Activated gamma-delta T cell treated with Interleukin-2 at 50 U/mL for 16 hours (primary cell): Measurements from ENCODE around the gene POLRMT.

Experiments
- DNase-seq: peaks from one replicate; pipeline ENCODE4 v3.0.0-alpha.2; 2020

The POLRMT gene

GRCh38 chr19:575527-576506 lies 57.5 kb downstream of the POLRMT start:
- DNase-seq, result no peak

GRCh38 chr19:574658-575526 lies 58.4 kb downstream of the POLRMT start:
- DNase-seq, result no peak

- no peak for DNase-seq
Observed at GRCh38 chr19:573519-573825, 59.9 kb downstream of the POLRMT start.

- no peak for DNase-seq
Observed at GRCh38 chr19:572743-573518, 60.4 kb downstream of the POLRMT start.

GRCh38 chr19:572140-572742 lies 61.1 kb downstream of the POLRMT start, which contains the start of gene BSG:
Gene BSG (plus strand): TSS chr19:572596. CDS start chr19:572635, 39 bp downstream.
- peak; percentile 98 for DNase-seq

- no peak for DNase-seq
Observed at GRCh38 chr19:571566-571974, 61.8 kb downstream of the POLRMT start.

GRCh38 chr19:570937-571565 lies 62.3 kb downstream of the POLRMT start:
- DNase-seq, result peak; percentile 45

- DNase-seq, result no peak
Observed at GRCh38 chr19:570251-570686, 63.1 kb downstream of the POLRMT start.

DNA sequence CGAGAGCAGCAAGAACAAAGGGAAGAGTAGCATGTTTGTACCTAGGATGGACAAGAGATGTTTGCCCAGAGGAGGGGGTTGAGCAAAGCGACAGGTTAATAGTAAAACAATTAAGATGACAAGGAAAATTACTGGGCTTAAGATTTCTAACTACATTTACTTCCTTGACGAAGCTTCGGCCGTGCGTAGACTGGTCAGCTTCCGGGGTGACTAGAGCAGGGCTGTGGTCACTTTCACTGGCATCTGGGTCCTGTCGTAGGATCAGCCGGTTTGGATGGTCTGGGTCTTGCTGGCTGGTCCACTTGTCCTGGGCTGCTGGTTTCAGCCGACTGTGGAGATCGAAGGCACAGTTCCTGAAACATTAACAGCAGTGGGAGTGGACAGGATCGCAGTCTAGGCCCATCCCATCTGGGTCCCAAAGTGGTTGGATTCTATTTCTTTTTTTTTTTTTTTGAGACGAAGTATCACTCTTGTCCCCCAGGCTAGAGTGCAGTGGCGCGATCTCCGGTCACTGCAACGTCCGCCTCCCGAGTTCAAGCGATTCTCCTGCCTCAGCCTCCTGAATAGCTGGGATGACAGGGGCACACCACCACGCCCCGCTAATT lies 65.9 kb downstream of the POLRMT start:
- no peak for DNase-seq
